K562 (cell line): ENCODE results near the gene TAGLN3. TPM values are rescaled to one million over a fixed set of nuclear protein-coding genes. Genes with fewer than 3 reads are reported as not detected.

ENCODE experiments used
- ATAC-seq: fragments of 200-7000 bp; cut with Tn5 transposase; 3 replicates; pipeline ENCODE4 v1.9.1; 2020; ENCODE audit warnings: moderate library complexity
- BruUV-seq: library from RNA; stranded (reverse); fragments of 400-500 nt; replicated peaks from 2 replicates; lab custom pipeline; 2021; lab: Mats Ljungman, UMichigan
- CTCF ChIA-PET: fragments of 300-600 bp; formaldehyde crosslinking; extraction: SDS; loops from one replicate; lab custom pipeline; 2021; ENCODE audit warnings: low intra/inter-chr PET ratio; lab: Yijun Ruan, JAX
- POLR2A ChIA-PET: fragments of 300-600, 350-650 bp; sonication (Branson Sonifier 250); formaldehyde crosslinking; extraction: SDS; loops from one replicate; lab custom pipeline; 2021; ENCODE audit warnings: antibody characterized with exemption, inconsistent platforms; lab: Yijun Ruan, JAX
- DNase-seq, 4 experiments: peaks; one replicate each; pipeline versions ENCODE4 v3.0.0 to v3.0.0-alpha.2; 2011 to 2018; ENCODE audit warnings: low spot score in 3 of 4, mixed read lengths in 3 of 4; ENCODE audit errors: extremely low read depth in 1 of 4
- FAIRE-seq: peaks from 2 replicates; lab custom pipeline; 2011; peaks lifted over from hg19 to GRCh38; lab: Jason Lieb, UNC
- H2AFZ ChIP-seq: 2 replicates; pipeline ENCODE4 v1.6.0; 2011; ENCODE audit warnings: low read depth, low read length, control low read depth, inconsistent platforms
- H3K27ac ChIP-seq: fragments of 200-600 bp; 3 replicates; pipeline ENCODE4 v1.8.0; 2011; ENCODE audit warnings: low read depth, mild to moderate bottlenecking, control low read depth, inconsistent platforms, low read length, moderate library complexity, mixed read lengths; ENCODE audit errors: extremely low read depth
- H3K27me3 ChIP-seq, 2 experiments: fragments of 300-600 bp in 1 of 2; 2 replicates in 1 of 2; 3 replicates in 1 of 2; pipeline versions ENCODE4 v1.6.0 to v1.8.0; 2011; ENCODE audit warnings: inconsistent platforms in 2 of 2, low read length in 2 of 2, mild to moderate bottlenecking in 1 of 2, mixed read lengths in 1 of 2, moderate library complexity in 1 of 2; ENCODE audit not compliant: control insufficient read depth in 2 of 2, insufficient read depth in 2 of 2
- H3K36me3 ChIP-seq: fragments of 300-600 bp; 3 replicates; pipeline ENCODE4 v1.8.0; 2011; ENCODE audit warnings: mild to moderate bottlenecking, low read length, inconsistent platforms; ENCODE audit not compliant: control insufficient read depth, insufficient read depth
- H3K4me1 ChIP-seq, 2 experiments: fragments of 200-600 bp in 1 of 2; replicated peaks in 1 of 2; 2 replicates in 1 of 2; 3 replicates in 1 of 2; pipeline versions ENCODE4 v1.5.1 to v1.8.0; 2011; ENCODE audit warnings: inconsistent platforms in 2 of 2, low read length in 2 of 2, mild to moderate bottlenecking in 1 of 2, mixed read lengths in 1 of 2, moderate library complexity in 1 of 2; ENCODE audit not compliant: control insufficient read depth in 2 of 2, insufficient read depth in 2 of 2
- H3K4me2 ChIP-seq: 2 replicates; pipeline ENCODE4 v1.6.1; 2011; ENCODE audit warnings: low read length, control low read depth, inconsistent platforms, mixed read lengths; ENCODE audit not compliant: insufficient read depth
- H3K4me3 ChIP-seq: fragments of 200-600 bp; sonication (generic), shearing (Covaris generic); 2 replicates; pipeline ENCODE4 v1.5.1; 2016; ENCODE audit warnings: control low read depth, inconsistent platforms
- H3K79me2 ChIP-seq: fragments of 200-600 bp; 3 replicates; pipeline ENCODE4 v1.8.0; 2011; ENCODE audit warnings: low read length, inconsistent platforms; ENCODE audit not compliant: control insufficient read depth, insufficient read depth
- H3K9ac ChIP-seq, 2 experiments: 2 replicates each; pipeline versions ENCODE4 v1.6.0 to v1.6.1; 2011; ENCODE audit warnings: low read depth in 2 of 2, low read length in 2 of 2, control low read depth in 1 of 2, inconsistent platforms in 1 of 2, mild to moderate bottlenecking in 1 of 2, mixed read lengths in 1 of 2; ENCODE audit not compliant: insufficient read depth in 1 of 2
- H3K9me1 ChIP-seq: one replicate; pipeline ENCODE4 v1.6.0; 2011; ENCODE audit warnings: inconsistent platforms, mild to moderate bottlenecking, low read length, moderate library complexity; ENCODE audit not compliant: control insufficient read depth, insufficient read depth
- H3K9me3 ChIP-seq: replicated peaks from 2 replicates; pipeline ENCODE4 v1.5.1; 2011; ENCODE audit warnings: low read depth, low read length, inconsistent platforms; ENCODE audit not compliant: control insufficient read depth, insufficient read depth
- H4K20me1 ChIP-seq: replicated peaks from 2 replicates; pipeline ENCODE4 v1.6.1; 2011; ENCODE audit warnings: low read length, inconsistent platforms, mixed read lengths; ENCODE audit not compliant: control insufficient read depth, insufficient read depth
- CBX5 ChIP-seq: IDR thresholded peaks from 2 replicates; pipeline ENCODE4 v1.6.1; 2014; ENCODE audit warnings: low read depth, borderline replicate concordance
- FOXJ3 ChIP-seq: sonication (generic); formaldehyde crosslinking; IDR thresholded peaks from 2 replicates; pipeline ENCODE4 v1.4.0; 2020; ENCODE audit warnings: mild to moderate bottlenecking, missing genetic modification reagents
- FOXO4 ChIP-seq: fragments of 450-650 bp; formaldehyde crosslinking; IDR thresholded peaks from 2 replicates; pipeline ENCODE4 v1.4.0; 2020; ENCODE audit warnings: mild to moderate bottlenecking, moderate library complexity
- KLF10 ChIP-seq: fragments of 250-450 bp; sonication (Bioruptor Pico); IDR thresholded peaks from 2 replicates; pipeline ENCODE4 v1.6.1; 2021; ENCODE audit warnings: matching md5 sums
- NCOA4 ChIP-seq: fragments of 450-650 bp; IDR thresholded peaks from 2 replicates; pipeline ENCODE4 v1.6.1; 2018; ENCODE audit warnings: mild to moderate bottlenecking; ENCODE audit not compliant: partially characterized antibody
- PML ChIP-seq: IDR thresholded peaks from 2 replicates; pipeline ENCODE4 v1.6.1; 2012; ENCODE audit warnings: low read length, inconsistent platforms
- ZNF354B ChIP-seq: fragments of 250-450 bp; sonication (Bioruptor Pico); IDR thresholded peaks from 2 replicates; pipeline ENCODE4 v1.4.0; 2020
- WGBS: fragments of 100-300 bp; shearing (Covaris generic); methylation state at CpG from one replicate; pipeline ENCODE4 v1.1.6; 2016; ENCODE audit warnings: low coverage, mixed read lengths; ENCODE audit not compliant: insufficient coverage; ENCODE audit errors: missing lambda C conversion rate; 5-methylcytosine and 5-hydroxymethylcytosine counted together
- in situ Hi-C: fragments of 300-500 bp; cut with MboI; formaldehyde crosslinking; loops from 4 replicates; pipeline ENCODE4 v1.15.0; 2018; ENCODE audit warnings: inconsistent platforms, mixed read lengths
- intact Hi-C: fragments of 100-400 bp; cut with micrococcal nuclease; formaldehyde crosslinking; loops from 2 replicates; pipeline ENCODE4 v1.14.2; 2022
- polyA plus RNA-seq, 8 experiments: library from polyadenylated mRNA; depleted of rRNA in 4 of 8; stranded (reverse) in 5 of 8; unstranded in 3 of 8; fragments of >200 nt; fragmentation: Nextera tagmentation in 2 of 8; fragmentation: Illumina TruSeq in 1 of 8; extraction: Ambion mirVana in 2 of 8; extraction: Trizol in 1 of 8; gene quantifications; 2 replicates each; pipeline versions ENCODE4 v1.2.1 to v1.2.3, GENCODE V29; 2011 to 2014; ENCODE audit warnings: inconsistent platforms in 1 of 8, missing spikeins in 1 of 8
- total RNA-seq, 7 experiments: library from RNA; depleted of rRNA in 6 of 7; stranded (reverse); fragments of >200 nt in 6 of 7; fragmentation: Illumina TruSeq in 2 of 7; extraction: Trizol in 2 of 7; gene quantifications; 2 replicates each; pipeline versions ENCODE4 v1.2.1 to v1.2.3, GENCODE V29; 2011 to 2021; ENCODE audit warnings: low replicate concordance in 1 of 7
- TF ChIP-seq, protein P1 (sequence below): IDR thresholded peaks from 2 replicates; pipeline ENCODE4 v1.6.1; 2012; ENCODE audit warnings: low read depth, low read length, improper control_type of control experiment, borderline replicate concordance
- TF ChIP-seq, protein P2 (sequence below): fragments of 450-650 bp; IDR thresholded peaks from 2 replicates; pipeline ENCODE4 v1.6.1; 2016; ENCODE audit warnings: low read depth
- TF ChIP-seq, protein P3 (sequence below): fragments of 450-650 bp; formaldehyde crosslinking; IDR thresholded peaks from 2 replicates; pipeline ENCODE4 v1.4.0; 2022; ENCODE audit warnings: mild to moderate bottlenecking, moderate library complexity

TAGLN3 gene
- total and polyA plus RNA-seq, 9 of the 15 experiments (the other 6 are each of a cell fraction or from before 2014, with no cell fraction given), result 0.06 TPM; not detected in 7

DNA sequence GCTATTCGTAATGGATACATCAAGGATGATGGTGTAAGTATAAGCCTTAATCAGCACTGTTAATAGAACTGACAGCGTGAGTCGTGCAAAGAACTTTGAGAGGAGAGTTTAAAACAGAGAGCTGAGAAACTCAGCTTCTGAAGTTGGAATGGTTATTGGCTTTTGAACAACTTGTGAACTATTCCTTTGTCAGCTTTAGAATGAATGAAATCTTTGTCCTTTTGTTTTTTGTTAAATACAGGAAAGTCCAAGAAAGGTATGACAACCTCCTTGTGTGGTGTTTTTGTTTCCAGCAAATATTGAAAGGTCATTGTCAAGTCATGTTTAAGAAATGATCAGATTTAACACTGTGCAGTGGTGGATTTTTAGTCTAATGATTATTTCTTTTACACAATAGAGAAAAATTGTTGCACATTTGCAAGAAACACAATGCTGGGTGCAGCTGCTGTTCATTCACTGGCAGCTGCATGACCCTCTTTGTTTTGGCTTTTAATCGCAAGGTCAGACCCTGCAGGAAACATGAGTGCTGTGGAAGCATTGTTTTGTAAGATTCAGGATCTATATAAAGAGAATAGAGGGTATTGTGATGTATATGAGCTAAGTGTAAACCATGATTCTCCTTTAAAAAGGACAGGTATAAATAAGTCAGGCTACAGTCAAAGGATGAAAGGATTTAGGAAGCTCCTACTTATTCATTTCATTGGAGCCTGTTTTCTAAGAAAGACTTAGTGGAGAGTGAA, 41.6 kb upstream of the TAGLN3 start:
- H3K27me3 ChIP-seq, result 0 out of 5 replicates have a peak, but pooled peaks cover 0 to 6% of the 10 kb centered on the region in 2 experiments
- H3K4me3 ChIP-seq, result no peak overlapping the region
- no peak overlapping the region for H3K27ac ChIP-seq
- intact Hi-C loops, result no loop called here
- in situ Hi-C loops, result no loop called here
- H3K4me2 ChIP-seq, result no peak overlapping the region
- no peaks in the 10 kb centered on the region for H3K9me1 ChIP-seq
- BruUV-seq, result no TSS peak
- no peaks in the 10 kb centered on the region for H3K9me3 ChIP-seq
- no peaks in the 10 kb centered on the region for H3K79me2 ChIP-seq
- H2AFZ ChIP-seq, result no peak overlapping the region
- ATAC-seq (no peak), DNase-seq (no peak), FAIRE-seq (no peak)
- H4K20me1 ChIP-seq, result no peaks in the 10 kb centered on the region
- H3K36me3 ChIP-seq, result no peaks in the 10 kb centered on the region
- ChIA-PET POLR2A (no interaction called here), CTCF (no interaction called here)
- no peak overlapping the region for H3K9ac ChIP-seq
- H3K4me1 ChIP-seq, result no peaks in the 10 kb centered on the region
- 0% methylated on average over 4 of the region's 4 CpGs for WGBS
- TF ChIP-seq, protein P1, sequence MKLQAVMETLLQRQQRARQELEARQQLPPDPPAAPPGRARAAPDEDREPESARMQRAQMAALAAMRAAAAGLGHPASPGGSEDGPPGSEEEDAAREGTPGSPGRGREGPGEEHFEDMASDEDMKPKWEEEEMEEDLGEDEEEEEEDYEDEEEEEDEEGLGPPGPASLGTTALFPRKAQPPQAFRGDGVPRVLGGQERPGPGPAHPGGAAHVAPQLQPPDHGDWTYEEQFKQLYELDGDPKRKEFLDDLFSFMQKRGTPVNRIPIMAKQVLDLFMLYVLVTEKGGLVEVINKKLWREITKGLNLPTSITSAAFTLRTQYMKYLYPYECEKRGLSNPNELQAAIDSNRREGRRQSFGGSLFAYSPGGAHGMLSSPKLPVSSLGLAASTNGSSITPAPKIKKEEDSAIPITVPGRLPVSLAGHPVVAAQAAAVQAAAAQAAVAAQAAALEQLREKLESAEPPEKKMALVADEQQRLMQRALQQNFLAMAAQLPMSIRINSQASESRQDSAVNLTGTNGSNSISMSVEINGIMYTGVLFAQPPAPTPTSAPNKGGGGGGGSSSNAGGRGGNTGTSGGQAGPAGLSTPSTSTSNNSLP, result no peak
- TF ChIP-seq KLF10, result no peak
- TF ChIP-seq FOXO4 (CRISPR knock-in tag), result no peak
- TF ChIP-seq PML, result no peak
- no peak for TF ChIP-seq NCOA4
- TF ChIP-seq ZNF354B, result no peak
- TF ChIP-seq, protein P2, sequence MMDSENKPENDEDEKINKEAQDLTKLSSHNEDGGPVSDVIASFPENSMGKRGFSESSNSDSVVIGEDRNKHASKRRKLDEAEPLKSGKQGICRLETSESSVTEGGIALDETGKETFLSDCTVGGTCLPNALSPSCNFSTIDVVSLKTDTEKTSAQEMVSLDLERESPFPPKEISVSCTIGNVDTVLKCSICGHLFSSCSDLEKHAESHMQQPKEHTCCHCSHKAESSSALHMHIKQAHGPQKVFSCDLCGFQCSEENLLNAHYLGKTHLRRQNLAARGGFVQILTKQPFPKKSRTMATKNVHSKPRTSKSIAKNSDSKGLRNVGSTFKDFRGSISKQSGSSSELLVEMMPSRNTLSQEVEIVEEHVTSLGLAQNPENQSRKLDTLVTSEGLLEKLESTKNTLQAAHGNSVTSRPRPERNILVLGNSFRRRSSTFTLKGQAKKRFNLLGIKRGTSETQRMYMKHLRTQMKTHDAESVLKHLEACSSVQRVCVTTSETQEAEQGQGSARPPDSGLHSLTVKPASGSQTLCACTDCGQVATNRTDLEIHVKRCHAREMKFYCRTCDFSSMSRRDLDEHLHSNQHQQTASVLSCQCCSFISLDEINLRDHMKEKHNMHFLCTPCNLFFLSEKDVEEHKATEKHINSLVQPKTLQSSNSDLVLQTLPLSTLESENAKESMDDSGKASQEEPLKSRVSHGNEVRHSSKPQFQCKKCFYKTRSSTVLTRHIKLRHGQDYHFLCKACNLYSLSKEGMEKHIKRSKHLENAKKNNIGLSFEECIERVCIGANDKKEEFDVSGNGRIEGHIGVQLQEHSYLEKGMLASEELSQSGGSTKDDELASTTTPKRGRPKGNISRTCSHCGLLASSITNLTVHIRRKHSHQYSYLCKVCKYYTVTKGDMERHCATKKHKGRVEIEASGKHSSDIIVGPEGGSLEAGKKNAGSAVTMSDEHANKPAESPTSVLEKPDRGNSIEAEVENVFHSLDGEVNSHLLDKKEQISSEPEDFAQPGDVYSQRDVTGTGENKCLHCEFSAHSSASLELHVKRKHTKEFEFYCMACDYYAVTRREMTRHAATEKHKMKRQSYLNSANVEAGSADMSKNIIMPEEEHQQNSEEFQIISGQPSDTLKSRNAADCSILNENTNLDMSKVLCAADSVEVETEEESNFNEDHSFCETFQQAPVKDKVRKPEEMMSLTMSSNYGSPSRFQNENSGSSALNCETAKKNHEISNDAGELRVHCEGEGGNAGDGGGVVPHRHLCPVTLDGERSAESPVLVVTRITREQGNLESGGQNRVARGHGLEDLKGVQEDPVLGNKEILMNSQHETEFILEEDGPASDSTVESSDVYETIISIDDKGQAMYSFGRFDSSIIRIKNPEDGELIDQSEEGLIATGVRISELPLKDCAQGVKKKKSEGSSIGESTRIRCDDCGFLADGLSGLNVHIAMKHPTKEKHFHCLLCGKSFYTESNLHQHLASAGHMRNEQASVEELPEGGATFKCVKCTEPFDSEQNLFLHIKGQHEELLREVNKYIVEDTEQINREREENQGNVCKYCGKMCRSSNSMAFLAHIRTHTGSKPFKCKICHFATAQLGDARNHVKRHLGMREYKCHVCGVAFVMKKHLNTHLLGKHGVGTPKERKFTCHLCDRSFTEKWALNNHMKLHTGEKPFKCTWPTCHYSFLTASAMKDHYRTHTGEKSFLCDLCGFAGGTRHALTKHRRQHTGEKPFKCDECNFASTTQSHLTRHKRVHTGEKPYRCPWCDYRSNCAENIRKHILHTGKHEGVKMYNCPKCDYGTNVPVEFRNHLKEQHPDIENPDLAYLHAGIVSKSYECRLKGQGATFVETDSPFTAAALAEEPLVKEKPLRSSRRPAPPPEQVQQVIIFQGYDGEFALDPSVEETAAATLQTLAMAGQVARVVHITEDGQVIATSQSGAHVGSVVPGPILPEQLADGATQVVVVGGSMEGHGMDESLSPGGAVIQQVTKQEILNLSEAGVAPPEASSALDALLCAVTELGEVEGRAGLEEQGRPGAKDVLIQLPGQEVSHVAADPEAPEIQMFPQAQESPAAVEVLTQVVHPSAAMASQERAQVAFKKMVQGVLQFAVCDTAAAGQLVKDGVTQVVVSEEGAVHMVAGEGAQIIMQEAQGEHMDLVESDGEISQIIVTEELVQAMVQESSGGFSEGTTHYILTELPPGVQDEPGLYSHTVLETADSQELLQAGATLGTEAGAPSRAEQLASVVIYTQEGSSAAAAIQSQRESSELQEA, result no peak
- TF ChIP-seq FOXJ3 (CRISPR knock-in tag), result no peak
- no peak for TF ChIP-seq CBX5
- TF ChIP-seq, protein P3, sequence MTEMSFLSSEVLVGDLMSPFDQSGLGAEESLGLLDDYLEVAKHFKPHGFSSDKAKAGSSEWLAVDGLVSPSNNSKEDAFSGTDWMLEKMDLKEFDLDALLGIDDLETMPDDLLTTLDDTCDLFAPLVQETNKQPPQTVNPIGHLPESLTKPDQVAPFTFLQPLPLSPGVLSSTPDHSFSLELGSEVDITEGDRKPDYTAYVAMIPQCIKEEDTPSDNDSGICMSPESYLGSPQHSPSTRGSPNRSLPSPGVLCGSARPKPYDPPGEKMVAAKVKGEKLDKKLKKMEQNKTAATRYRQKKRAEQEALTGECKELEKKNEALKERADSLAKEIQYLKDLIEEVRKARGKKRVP (CRISPR knock-in tag), result no peak
